Hematopoietic multipotent progenitor cell treated with erythropoietin and hydrocortisone succinate and interleukin-3 and kit ligand, for 4 days (in vitro differentiated cells): ENCODE measurements around the gene TGFBRAP1.

Experiments used
- DNase-seq: peaks from one replicate; pipeline ENCODE4 v3.0.0-alpha.2; 2015

The TGFBRAP1 gene, protein sequence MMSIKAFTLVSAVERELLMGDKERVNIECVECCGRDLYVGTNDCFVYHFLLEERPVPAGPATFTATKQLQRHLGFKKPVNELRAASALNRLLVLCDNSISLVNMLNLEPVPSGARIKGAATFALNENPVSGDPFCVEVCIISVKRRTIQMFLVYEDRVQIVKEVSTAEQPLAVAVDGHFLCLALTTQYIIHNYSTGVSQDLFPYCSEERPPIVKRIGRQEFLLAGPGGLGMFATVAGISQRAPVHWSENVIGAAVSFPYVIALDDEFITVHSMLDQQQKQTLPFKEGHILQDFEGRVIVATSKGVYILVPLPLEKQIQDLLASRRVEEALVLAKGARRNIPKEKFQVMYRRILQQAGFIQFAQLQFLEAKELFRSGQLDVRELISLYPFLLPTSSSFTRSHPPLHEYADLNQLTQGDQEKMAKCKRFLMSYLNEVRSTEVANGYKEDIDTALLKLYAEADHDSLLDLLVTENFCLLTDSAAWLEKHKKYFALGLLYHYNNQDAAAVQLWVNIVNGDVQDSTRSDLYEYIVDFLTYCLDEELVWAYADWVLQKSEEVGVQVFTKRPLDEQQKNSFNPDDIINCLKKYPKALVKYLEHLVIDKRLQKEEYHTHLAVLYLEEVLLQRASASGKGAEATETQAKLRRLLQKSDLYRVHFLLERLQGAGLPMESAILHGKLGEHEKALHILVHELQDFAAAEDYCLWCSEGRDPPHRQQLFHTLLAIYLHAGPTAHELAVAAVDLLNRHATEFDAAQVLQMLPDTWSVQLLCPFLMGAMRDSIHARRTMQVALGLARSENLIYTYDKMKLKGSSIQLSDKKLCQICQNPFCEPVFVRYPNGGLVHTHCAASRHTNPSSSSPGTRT

DNA sequence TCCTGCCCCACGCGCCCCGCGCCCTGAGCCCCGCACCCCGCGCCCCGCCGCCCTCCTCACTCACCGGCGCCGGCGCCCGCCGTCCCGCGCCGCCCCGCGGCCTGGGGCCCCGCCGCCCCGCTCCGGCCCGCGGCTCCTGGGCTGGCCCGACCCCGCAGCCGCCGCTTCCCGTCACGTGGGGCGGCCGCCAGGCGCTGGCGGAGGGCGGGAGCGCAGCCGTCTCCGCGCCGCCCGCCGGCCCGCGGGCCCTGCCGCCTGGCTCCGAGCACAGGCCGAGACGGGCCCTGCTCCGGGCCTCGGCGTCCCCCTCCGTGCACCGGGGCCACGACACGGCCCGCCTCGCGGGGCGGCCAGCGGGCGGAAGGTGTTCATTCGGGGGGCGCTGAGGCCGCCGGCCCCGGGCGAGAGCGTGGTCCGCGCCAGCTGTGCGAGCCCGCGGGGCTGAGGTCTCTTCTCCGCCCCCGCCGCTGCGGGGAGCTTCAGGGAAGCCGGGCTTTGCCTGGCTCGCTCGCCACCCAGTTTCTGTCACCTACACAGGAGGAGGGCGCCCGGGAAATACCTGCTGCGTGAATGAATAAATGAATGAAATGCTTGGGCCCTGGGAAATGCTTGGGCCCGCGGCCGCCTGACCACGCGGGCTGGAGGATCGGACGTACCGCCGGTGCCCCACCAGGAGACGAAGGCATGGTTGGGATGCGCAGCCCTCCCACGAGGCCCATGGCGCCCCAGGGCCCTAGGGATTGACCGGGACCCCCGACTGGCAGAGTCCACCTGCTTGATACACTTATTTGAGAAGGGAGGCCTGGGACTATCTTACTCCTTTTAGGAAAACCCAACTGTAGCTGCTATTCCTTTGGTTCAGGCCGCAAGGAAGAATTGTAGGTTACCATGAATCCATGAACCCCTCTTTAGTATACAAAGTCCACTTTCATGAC is at the start of gene TGFBRAP1:
TGFBRAP1 (minus strand) TSS at position 175 of the 935 bp plus-strand sequence. CDS start 21,434 bp downstream, outside the sequence.
- DNase-seq, result peak; percentile 81

GRCh38 chr2:105378921-105379383 is 49.4 kb upstream of the TGFBRAP1 start:
- no peak for DNase-seq

- no peak for DNase-seq
These were observed 48.8 kb upstream of the TGFBRAP1 start for GRCh38 chr2:105378276-105378840.

- DNase-seq, result no peak
These were observed 48.3 kb upstream of the TGFBRAP1 start for GRCh38 chr2:105377871-105378270.

DNA sequence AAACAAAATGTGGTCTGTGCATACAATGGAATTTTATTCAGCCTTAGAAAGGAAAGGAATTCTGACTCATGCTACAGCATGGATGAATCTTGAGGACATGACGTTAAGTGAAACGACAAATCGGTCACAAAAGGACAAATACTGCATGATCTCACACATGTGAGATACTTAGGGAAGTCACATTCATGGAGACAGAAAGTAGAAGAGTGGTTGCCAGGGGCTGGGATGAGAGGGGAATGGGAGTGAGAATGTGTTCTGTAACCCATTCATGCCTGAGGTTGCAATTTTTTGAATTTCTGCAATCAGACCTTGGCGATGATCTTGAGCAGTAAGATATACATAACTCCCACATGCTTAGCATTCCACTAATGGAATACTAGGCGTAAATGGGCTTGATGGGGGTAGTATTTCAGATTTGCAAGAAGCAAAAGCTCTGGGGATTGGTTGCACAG is 47.3 kb upstream of the TGFBRAP1 start:
- DNase-seq, result no peak

DNA sequence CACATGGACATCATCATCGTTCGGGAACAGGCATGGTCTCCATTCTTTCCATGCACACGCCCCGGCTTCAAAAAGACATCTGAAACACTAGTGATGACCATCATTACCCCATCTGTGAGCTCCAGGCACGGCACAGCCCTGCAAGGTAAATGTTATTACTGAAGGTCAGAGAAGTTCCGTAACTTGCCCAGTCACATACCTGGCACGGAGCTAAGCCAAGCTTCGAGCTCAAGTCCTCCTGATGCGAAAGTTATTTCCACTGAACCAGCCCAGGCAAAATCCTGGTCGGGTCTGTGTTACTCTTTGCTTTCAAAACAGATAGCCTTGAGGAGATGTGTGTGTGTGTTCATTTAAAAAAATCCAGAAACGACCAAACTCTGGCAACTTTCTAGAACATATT is 46.5 kb upstream of the TGFBRAP1 start:
- no peak for DNase-seq

- DNase-seq, result no peak
These were observed 45.5 kb upstream of the TGFBRAP1 start for GRCh38 chr2:105375001-105375561.

- DNase-seq, result no peak
These were observed 44.4 kb upstream of the TGFBRAP1 start for GRCh38 chr2:105373895-105374401.

DNA sequence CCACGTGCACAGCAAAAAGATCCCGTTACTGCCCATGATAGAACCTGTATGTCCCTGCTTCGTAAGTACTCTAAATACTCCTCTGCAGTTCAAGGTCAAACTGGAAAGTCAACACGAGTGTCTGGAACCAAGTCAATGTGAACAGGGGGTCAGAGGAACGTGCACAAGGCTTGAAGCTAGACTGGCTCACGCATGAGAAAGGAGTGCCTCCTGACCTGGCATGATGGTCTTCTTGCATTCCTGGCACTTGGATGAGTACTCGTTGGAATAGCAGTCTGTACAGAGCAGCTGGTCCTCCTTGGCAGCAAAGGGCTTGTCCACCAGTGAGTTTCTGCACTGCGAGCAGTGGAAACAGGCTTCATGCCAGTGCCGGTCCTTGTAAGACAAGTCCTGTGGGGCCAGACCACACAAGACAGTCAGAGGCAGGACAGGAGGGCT is 43.8 kb upstream of the TGFBRAP1 start:
- DNase-seq, result no peak

GRCh38 chr2:105371810-105372209 is 42.3 kb upstream of the TGFBRAP1 start:
- no peak for DNase-seq

DNA sequence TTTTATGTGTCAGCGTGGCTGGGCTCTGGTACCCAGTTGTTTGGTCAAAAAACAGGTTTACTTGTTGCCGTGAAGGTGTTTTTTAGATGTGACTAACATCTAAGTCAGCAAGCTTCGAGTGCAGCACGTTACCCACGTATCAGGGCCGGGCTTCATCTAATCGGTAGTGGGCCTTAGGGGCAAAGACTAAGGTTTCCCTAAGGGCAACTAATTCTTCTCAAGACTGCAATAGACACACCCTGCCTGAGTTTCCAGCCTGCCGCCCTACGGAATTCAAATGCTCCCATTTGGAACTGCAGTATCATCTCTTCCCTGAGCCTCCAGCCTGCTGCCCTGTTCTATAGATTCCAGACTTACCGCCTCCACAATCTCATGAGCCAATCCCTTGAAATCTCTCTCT is 41.6 kb upstream of the TGFBRAP1 start:
- no peak for DNase-seq

DNA sequence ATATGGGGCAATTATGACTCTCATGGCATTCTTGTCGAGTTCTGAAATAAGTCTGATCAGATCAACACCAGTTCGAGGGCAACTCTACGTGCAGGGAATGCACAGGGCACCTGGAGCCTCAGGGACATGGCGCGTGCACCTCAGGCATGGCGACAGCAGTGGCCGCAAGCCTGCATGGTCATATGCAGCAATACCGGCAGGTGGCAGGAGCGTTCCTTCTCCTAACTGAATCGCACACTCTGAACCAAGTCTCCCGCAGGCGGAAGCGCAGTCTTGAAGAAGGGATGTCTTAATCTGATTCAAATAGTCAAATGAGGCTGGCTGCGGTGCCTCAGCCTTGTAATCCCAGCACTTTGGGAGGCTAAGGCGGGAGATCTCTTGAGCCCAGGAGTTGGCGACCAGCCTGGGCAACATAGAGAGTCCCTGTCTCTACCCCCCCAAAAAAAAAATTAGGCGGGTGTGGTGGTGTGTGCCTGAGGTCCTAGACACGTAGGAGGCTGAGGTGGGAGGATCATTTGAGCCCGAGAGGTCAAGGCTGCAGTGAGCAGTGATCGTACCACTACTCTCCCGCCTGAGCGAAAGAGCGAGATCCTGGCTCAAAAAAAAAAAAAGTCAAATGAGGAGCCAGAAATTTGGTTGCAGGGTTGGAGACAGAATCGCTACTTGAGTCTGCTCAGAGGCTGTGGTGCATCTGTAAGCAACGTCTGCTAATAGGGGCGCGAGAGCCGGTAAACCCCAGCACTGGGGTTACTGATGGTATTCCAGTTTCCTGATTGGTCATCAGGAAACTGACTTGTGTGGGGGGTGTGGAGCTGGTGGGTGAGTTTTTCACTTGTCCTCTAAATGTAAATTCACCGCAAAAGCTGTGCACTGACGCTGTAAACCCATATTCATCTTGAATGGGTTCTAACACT is 40.5 kb upstream of the TGFBRAP1 start:
- DNase-seq, result peak; percentile 97

DNA sequence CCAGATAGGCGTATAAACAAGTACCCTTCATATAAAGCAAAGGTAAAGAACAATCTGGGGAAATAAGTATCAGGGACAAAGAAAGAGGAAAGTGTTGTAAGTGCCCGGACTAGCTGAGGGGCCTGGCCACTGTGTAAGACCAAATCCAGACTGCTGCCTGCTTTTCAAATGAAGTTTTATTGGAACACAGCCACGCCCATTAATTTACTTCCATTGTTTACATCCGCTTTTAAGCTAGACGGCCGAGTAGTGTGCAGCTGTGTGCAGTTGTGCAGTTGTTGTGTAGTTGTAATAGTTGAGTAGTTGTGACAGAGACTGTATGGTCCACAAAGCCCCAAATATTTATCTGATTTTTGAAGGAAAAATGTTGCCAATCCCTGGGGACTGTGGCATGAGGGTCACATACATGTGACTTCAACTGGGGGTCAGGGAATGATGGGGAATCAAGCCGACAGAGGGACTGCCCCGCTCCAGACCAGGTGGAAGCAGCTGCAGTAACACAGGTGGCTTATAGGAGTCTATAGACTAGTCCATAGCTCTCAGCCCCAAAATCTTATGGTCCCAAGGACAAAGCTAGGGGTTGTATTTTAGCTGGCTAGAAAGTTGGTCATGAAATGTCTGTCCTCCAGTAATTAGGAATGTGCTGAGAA is 39.3 kb upstream of the TGFBRAP1 start:
- no peak for DNase-seq

DNA sequence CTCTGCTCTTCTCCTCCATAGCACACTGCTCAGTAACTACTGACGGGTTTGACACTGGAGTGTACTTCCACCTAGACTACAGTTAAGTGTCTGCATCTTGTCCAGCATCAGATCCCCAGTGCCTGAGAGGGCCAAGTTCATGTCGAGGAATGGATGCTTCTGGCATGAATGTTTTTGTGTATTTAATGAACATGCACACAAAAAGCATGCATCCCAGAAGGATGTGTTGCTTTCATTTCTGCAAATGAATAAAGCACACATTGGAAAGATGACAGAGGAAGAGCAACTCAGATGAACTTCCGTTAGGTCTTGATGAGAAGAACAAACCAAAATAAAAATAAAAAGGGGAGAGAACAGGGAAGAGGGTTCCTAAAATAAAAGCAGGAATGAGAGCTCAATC is 35.7 kb upstream of the TGFBRAP1 start:
- no peak for DNase-seq

GRCh38 chr2:105364436-105365139 is 35.1 kb upstream of the TGFBRAP1 start:
- no peak for DNase-seq

GRCh38 chr2:105362862-105363591 is 33.5 kb upstream of the TGFBRAP1 start:
- DNase-seq, result peak; percentile 56

DNA sequence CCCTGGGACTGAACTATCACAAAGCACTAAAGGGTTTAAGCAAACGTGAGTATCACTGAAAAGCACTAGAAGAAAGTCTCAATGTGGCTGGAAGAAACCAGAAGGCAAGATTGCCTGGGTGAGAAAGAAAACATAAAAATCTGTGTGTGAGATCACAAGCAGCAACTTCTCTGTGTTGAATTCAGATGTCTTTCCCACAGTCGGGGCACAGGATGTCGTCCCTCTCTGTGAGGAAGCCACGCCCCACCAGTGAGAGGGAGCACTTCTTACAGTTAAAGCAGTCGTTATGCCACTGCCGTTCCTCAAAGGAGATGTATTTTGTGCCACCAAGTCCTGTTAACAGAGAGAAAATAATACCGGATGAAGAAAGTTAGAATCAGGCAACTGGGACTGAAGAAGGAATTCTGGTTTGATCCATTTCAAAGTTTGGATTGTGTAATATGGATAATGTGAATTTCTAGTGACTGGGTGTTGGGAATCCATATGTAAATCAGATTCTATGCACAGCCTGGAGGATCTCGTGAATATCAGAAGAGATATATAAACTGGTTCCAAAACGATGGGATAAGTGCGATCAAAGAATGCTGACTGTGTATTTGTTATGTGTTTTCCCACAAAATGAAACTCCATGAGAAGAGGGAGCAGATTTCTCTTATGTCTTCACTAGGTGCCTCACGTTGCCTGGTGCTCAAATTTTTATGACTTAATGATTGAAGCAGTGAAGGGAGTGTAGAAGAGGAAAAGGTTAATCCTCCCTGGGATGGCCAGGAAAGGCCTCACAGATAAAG is 31.8 kb upstream of the TGFBRAP1 start:
- DNase-seq, result peak; percentile 77

- DNase-seq, result no peak
These were observed 29.1 kb upstream of the TGFBRAP1 start for GRCh38 chr2:105358593-105358992.
